Measurements from ENCODE around the gene OR10J1. TPM values are rescaled to one million over a fixed set of nuclear protein-coding genes. Genes with fewer than 3 reads are reported as not detected.
A peak's percentile ranks its signal among the peaks of the same experiment; 100 is the strongest.

The OR10J1 gene
- total RNA-seq (not detected), polyA plus RNA-seq (not detected), total RNA-seq (0 to 0.09 (median 0) reads per million in 6 experiments)

- DNase-seq (no peak), ATAC-seq (no peak)
- Mint-ChIP-seq H3K4me1 (peaks cover 0 to 3% (median 0%) of the 10 kb centered on the region in 4 donors), H3K27me3 (peaks cover 21 to 50% (median 38%) of the 10 kb centered on the region in 5 donors), H3K36me3 (no peaks in the 10 kb centered on the region), H3K9me3 (no peaks in the 10 kb centered on the region), H3K4me3 (no peak within 1 kb of the TSS), H3K27ac (peak within 1 kb of the TSS in 1 of 10 donors; percentile 56)
- POLR2A ChIA-PET: no interaction called here
Measured at GRCh38 chr1:159439422-159439821, at the start of gene OR10J1. Gene OR10J1 (plus strand): TSS chr1:159439722. CDS start chr1:159439792, 70 bp downstream.

GRCh38 chr1:159406821-159407220 lies 32.7 kb upstream of the OR10J1 start:
- peaks cover 2 to 17% (median 6%) of the 10 kb centered on the region in 5 donors for H3K27me3 Mint-ChIP-seq
- no peak overlapping the region for H3K27ac Mint-ChIP-seq
- H3K4me3 Mint-ChIP-seq: no peak overlapping the region
- H3K4me1 Mint-ChIP-seq: no peaks in the 10 kb centered on the region
- peaks cover 0 to 22% (median 4%) of the 10 kb centered on the region in 9 donors for H3K9me3 Mint-ChIP-seq
- no peak for DNase-seq
- ATAC-seq: no peak
- no peaks in the 10 kb centered on the region for H3K36me3 Mint-ChIP-seq
- POLR2A ChIA-PET: no interaction called here

- H3K27ac Mint-ChIP-seq: no peak overlapping the region
- ATAC-seq: no peak
Measured at GRCh38 chr1:159408862-159409400, 30.6 kb upstream of the OR10J1 start.

GRCh38 chr1:159421821-159422220 lies 17.7 kb upstream of the OR10J1 start:
- peaks cover 0 to 25% (median 14%) of the 10 kb centered on the region in 3 donors for H3K36me3 Mint-ChIP-seq
- POLR2A ChIA-PET: no interaction called here
- H3K9me3 Mint-ChIP-seq: peaks cover 12 to 47% (median 34%) of the 10 kb centered on the region in 9 donors

More at GRCh38 chr1:159408862-159409400, 30.6 kb upstream of the OR10J1 start:
- no peak for DNase-seq
- Mint-ChIP-seq H3K4me3 (no peak overlapping the region), H3K9me3 (peaks cover 0 to 12% (median 2%) of the 10 kb centered on the region in 9 donors), H3K36me3 (no peaks in the 10 kb centered on the region), H3K27me3 (peaks cover 2 to 16% (median 6%) of the 10 kb centered on the region in 5 donors), H3K4me1 (no peaks in the 10 kb centered on the region)
- POLR2A ChIA-PET: no interaction called here

GRCh38 chr1:159428536-159428935 lies 11.0 kb upstream of the OR10J1 start:
- no peak overlapping the region for H3K27ac Mint-ChIP-seq
- no peak overlapping the region for H3K4me3 Mint-ChIP-seq
- no peaks in the 10 kb centered on the region for H3K9me3 Mint-ChIP-seq
- no peaks in the 10 kb centered on the region for H3K36me3 Mint-ChIP-seq
- POLR2A ChIA-PET: no interaction called here
- peaks cover 1 to 29% (median 7%) of the 10 kb centered on the region in 5 donors for H3K27me3 Mint-ChIP-seq
- no peak for DNase-seq
- ATAC-seq: no peak
- no peaks in the 10 kb centered on the region for H3K4me1 Mint-ChIP-seq

More at GRCh38 chr1:159421821-159422220, 17.7 kb upstream of the OR10J1 start:
- Mint-ChIP-seq H3K4me1 (no peaks in the 10 kb centered on the region), H3K4me3 (no peak overlapping the region), H3K27ac (no peak overlapping the region), H3K27me3 (peaks cover 3 to 50% (median 12%) of the 10 kb centered on the region in 5 donors)
- DNase-seq: no peak
- ATAC-seq: no peak

GRCh38 chr1:159429074-159429861 lies 10.3 kb upstream of the OR10J1 start:
- Mint-ChIP-seq H3K27ac (no peak overlapping the region), H3K36me3 (no peaks in the 10 kb centered on the region), H3K4me3 (no peak overlapping the region), H3K4me1 (no peaks in the 10 kb centered on the region), H3K27me3 (peaks cover 2 to 24% (median 8%) of the 10 kb centered on the region in 5 donors), H3K9me3 (no peaks in the 10 kb centered on the region)
- POLR2A ChIA-PET: no interaction called here
- DNase-seq (no peak), ATAC-seq (no peak)

- peaks cover 4 to 26% (median 14%) of the 10 kb centered on the region in 5 donors for H3K27me3 Mint-ChIP-seq
- no peak for DNase-seq
Measured at GRCh38 chr1:159430985-159431384, 8.5 kb upstream of the OR10J1 start.

GRCh38 chr1:159431904-159432303 lies 7.6 kb upstream of the OR10J1 start, which contains the start of gene OR10J4:
Gene OR10J4 (plus strand): TSS chr1:159432204.
- Mint-ChIP-seq H3K36me3 (no peaks in the 10 kb centered on the region), H3K4me3 (no peak within 1 kb of the TSS), H3K27ac (peak within 1 kb of the TSS in 1 of 10 donors; percentile 10), H3K4me1 (peaks cover 0 to 3% (median 0%) of the 10 kb centered on the region in 4 donors), H3K27me3 (peaks cover 7 to 34% (median 19%) of the 10 kb centered on the region in 5 donors), H3K9me3 (no peaks in the 10 kb centered on the region)
- no peak for DNase-seq
- POLR2A ChIA-PET: no interaction called here
- no peak for ATAC-seq

More at GRCh38 chr1:159430985-159431384, 8.5 kb upstream of the OR10J1 start:
- ATAC-seq: no peak
- Mint-ChIP-seq H3K9me3 (no peaks in the 10 kb centered on the region), H3K4me1 (no peaks in the 10 kb centered on the region), H3K27ac (no peak overlapping the region), H3K36me3 (no peaks in the 10 kb centered on the region), H3K4me3 (no peak overlapping the region)
- POLR2A ChIA-PET: no interaction called here

- peaks cover 0 to 3% (median 0%) of the 10 kb centered on the region in 4 donors for H3K4me1 Mint-ChIP-seq
- DNase-seq (no peak), ATAC-seq (no peak)
- H3K27me3 Mint-ChIP-seq: peaks cover 14 to 58% (median 35%) of the 10 kb centered on the region in 5 donors
- no peaks in the 10 kb centered on the region for H3K36me3 Mint-ChIP-seq
- no peak overlapping the region for H3K27ac Mint-ChIP-seq
- H3K9me3 Mint-ChIP-seq: no peaks in the 10 kb centered on the region
- POLR2A ChIA-PET: no interaction called here
- no peak overlapping the region for H3K4me3 Mint-ChIP-seq
Measured at GRCh38 chr1:159436469-159436868, 3.1 kb upstream of the OR10J1 start.

- POLR2A ChIA-PET: no interaction called here
- no peak overlapping the region for H3K27ac Mint-ChIP-seq
- H3K9me3 Mint-ChIP-seq: peaks cover 0 to 10% (median 0%) of the 10 kb centered on the region in 9 donors
- H3K27me3 Mint-ChIP-seq: peaks cover 20 to 45% (median 34%) of the 10 kb centered on the region in 5 donors
- no peaks in the 10 kb centered on the region for H3K36me3 Mint-ChIP-seq
- H3K4me1 Mint-ChIP-seq: peaks cover 0 to under 1% (median 0%) of the 10 kb centered on the region in 4 donors
- ATAC-seq: no peak
- no peak for DNase-seq
- no peak overlapping the region for H3K4me3 Mint-ChIP-seq
Measured at GRCh38 chr1:159441360-159441759, 1.8 kb downstream of the OR10J1 start.

GRCh38 chr1:159442428-159442827 lies 2.9 kb downstream of the OR10J1 start:
- Mint-ChIP-seq H3K9me3 (peaks cover 0 to 12% (median 0%) of the 10 kb centered on the region in 9 donors), H3K27me3 (peaks cover 18 to 50% (median 30%) of the 10 kb centered on the region in 5 donors), H3K4me3 (no peak overlapping the region), H3K4me1 (no peaks in the 10 kb centered on the region), H3K27ac (no peak overlapping the region), H3K36me3 (peaks cover 0 to 5% (median 0%) of the 10 kb centered on the region in 3 donors)
- DNase-seq (no peak), ATAC-seq (no peak)
- POLR2A ChIA-PET: no interaction called here

GRCh38 chr1:159443066-159443750 lies 3.7 kb downstream of the OR10J1 start:
- H3K27ac Mint-ChIP-seq: peak overlapping the region in 1 of 10 donors; percentile 2
- no peak for DNase-seq
- peaks cover 0 to 12% (median 0%) of the 10 kb centered on the region in 3 donors for H3K36me3 Mint-ChIP-seq
- H3K27me3 Mint-ChIP-seq: peaks cover 16 to 50% (median 24%) of the 10 kb centered on the region in 5 donors
- POLR2A ChIA-PET: no interaction called here
- peaks cover 0 to 20% (median 4%) of the 10 kb centered on the region in 9 donors for H3K9me3 Mint-ChIP-seq
- no peaks in the 10 kb centered on the region for H3K4me1 Mint-ChIP-seq
- ATAC-seq: no peak
- H3K4me3 Mint-ChIP-seq: no peak overlapping the region

Data from naive thymus-derived CD8-positive, alpha-beta T cell (primary cell).